Measurements from ENCODE around the gene SLC39A7. TPM values are rescaled to one million over a fixed set of nuclear protein-coding genes. Genes with fewer than 3 reads are reported as not detected.
"Not testable (repeated sequence)": the region's sequence is repeated elsewhere in the genome, so short reads cannot be mapped to it uniquely, and the experiment has no call there.

Gene SLC39A7
- total and polyA plus RNA-seq, 4 donors, result 8.9 to 112 (median 71.1) TPM

- H3K36me3 ChIP-seq (ENCODE audit: control insufficient read depth in 4 of 4, insufficient read depth in 3 of 4, low read depth in 1 of 4, low read length in 3 of 4), result no peaks in the 10 kb centered on the region
- whole genome bisulfite sequencing, result 71% methylated on average over 3 of the region's 3 CpGs
- TF ChIP-seq RAD21 (IDR thresholded peaks at IDR 0.05) (no peak), ZBTB33 (IDR thresholded peaks at IDR 0.05) (no peak), MAX (IDR thresholded peaks at IDR 0.05) (no peak), FOXA1 (IDR thresholded peaks at IDR 0.05) (no peak), HNF4G (IDR thresholded peaks at IDR 0.05) (no peak), HNF4A (conservative IDR thresholded peaks at IDR 0.05) (no peak), GABPA (IDR thresholded peaks at IDR 0.05 in 1 of 2, conservative IDR thresholded peaks at IDR 0.05 in 1 of 2) (no peak)
- TF ChIP-seq, protein P1, sequence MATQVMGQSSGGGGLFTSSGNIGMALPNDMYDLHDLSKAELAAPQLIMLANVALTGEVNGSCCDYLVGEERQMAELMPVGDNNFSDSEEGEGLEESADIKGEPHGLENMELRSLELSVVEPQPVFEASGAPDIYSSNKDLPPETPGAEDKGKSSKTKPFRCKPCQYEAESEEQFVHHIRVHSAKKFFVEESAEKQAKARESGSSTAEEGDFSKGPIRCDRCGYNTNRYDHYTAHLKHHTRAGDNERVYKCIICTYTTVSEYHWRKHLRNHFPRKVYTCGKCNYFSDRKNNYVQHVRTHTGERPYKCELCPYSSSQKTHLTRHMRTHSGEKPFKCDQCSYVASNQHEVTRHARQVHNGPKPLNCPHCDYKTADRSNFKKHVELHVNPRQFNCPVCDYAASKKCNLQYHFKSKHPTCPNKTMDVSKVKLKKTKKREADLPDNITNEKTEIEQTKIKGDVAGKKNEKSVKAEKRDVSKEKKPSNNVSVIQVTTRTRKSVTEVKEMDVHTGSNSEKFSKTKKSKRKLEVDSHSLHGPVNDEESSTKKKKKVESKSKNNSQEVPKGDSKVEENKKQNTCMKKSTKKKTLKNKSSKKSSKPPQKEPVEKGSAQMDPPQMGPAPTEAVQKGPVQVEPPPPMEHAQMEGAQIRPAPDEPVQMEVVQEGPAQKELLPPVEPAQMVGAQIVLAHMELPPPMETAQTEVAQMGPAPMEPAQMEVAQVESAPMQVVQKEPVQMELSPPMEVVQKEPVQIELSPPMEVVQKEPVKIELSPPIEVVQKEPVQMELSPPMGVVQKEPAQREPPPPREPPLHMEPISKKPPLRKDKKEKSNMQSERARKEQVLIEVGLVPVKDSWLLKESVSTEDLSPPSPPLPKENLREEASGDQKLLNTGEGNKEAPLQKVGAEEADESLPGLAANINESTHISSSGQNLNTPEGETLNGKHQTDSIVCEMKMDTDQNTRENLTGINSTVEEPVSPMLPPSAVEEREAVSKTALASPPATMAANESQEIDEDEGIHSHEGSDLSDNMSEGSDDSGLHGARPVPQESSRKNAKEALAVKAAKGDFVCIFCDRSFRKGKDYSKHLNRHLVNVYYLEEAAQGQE (IDR thresholded peaks at IDR 0.05), result no peak
- no peaks in the 10 kb centered on the region for H3K9me3 ChIP-seq (ENCODE audit: control insufficient read depth in 4 of 4, low read length in 3 of 4)
- peaks cover 0 to 12% (median 7%) of the 10 kb centered on the region in 4 donors for H3K4me1 ChIP-seq (ENCODE audit: control insufficient read depth in 4 of 4, insufficient read depth in 4 of 4, low read length in 3 of 4)
- no peak overlapping the region for H3K9ac ChIP-seq (ENCODE audit: low read depth in 1 of 2, low read length in 2 of 2)
- H3K27me3 ChIP-seq (ENCODE audit: control insufficient read depth in 4 of 4, insufficient read depth in 4 of 4, low read length in 3 of 4), result no peaks in the 10 kb centered on the region
- no peak overlapping the region for H3K4me3 ChIP-seq (ENCODE audit: low read depth in 1 of 3, low read length in 3 of 3)
- no peak for DNase-seq (ENCODE audit: low spot score)
- H3K27ac ChIP-seq (ENCODE audit: low read depth in 1 of 2, low read length in 2 of 2), result no peak overlapping the region
These were observed 17.0 kb downstream of the SLC39A7 start for GRCh38 chr6:33217681-33218080.

GRCh38 chr6:33226503-33227120 is 25.9 kb downstream of the SLC39A7 start:
- H3K27me3 ChIP-seq (ENCODE audit: control insufficient read depth in 4 of 4, insufficient read depth in 4 of 4, low read length in 3 of 4); DNase-seq (ENCODE audit: low spot score); H3K4me3 ChIP-seq (ENCODE audit: low read depth in 1 of 3, low read length in 3 of 3); H3K4me1 ChIP-seq (ENCODE audit: control insufficient read depth in 4 of 4, insufficient read depth in 4 of 4, low read length in 3 of 4); H3K9me3 ChIP-seq (ENCODE audit: control insufficient read depth in 4 of 4, low read length in 3 of 4); H3K27ac ChIP-seq (ENCODE audit: low read depth in 1 of 2, low read length in 2 of 2); H3K9ac ChIP-seq (ENCODE audit: low read depth in 1 of 2, low read length in 2 of 2); H3K36me3 ChIP-seq (ENCODE audit: control insufficient read depth in 4 of 4, insufficient read depth in 3 of 4, low read depth in 1 of 4, low read length in 3 of 4): not testable (repeated sequence)
- 49% methylated on average over 14 of the region's 14 CpGs for WGBS

- no peak overlapping the region for H3K4me3 ChIP-seq (ENCODE audit: low read depth in 1 of 3, low read length in 3 of 3)
- WGBS, result 31% methylated on average over 6 of the region's 6 CpGs
- H3K27ac ChIP-seq (ENCODE audit: low read depth in 1 of 2, low read length in 2 of 2), result no peak overlapping the region
- no peaks in the 10 kb centered on the region for H3K4me1 ChIP-seq (ENCODE audit: control insufficient read depth in 4 of 4, insufficient read depth in 4 of 4, low read length in 3 of 4)
- H3K9me3 ChIP-seq (ENCODE audit: control insufficient read depth in 4 of 4, low read length in 3 of 4), result no peaks in the 10 kb centered on the region
- no peak for DNase-seq (ENCODE audit: low spot score)
- peaks cover 0 to 2% (median 0%) of the 10 kb centered on the region in 4 donors for H3K27me3 ChIP-seq (ENCODE audit: control insufficient read depth in 4 of 4, insufficient read depth in 4 of 4, low read length in 3 of 4)
- no peak overlapping the region for H3K9ac ChIP-seq (ENCODE audit: low read depth in 1 of 2, low read length in 2 of 2)
- no peaks in the 10 kb centered on the region for H3K36me3 ChIP-seq (ENCODE audit: control insufficient read depth in 4 of 4, insufficient read depth in 3 of 4, low read depth in 1 of 4, low read length in 3 of 4)
- TF ChIP-seq, protein P2, sequence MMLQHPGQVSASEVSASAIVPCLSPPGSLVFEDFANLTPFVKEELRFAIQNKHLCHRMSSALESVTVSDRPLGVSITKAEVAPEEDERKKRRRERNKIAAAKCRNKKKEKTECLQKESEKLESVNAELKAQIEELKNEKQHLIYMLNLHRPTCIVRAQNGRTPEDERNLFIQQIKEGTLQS (IDR thresholded peaks at IDR 0.05), result no peak
- TF ChIP-seq MAX (IDR thresholded peaks at IDR 0.05) (no peak), FOXA1 (IDR thresholded peaks at IDR 0.05) (no peak), CTCF (IDR thresholded peaks at IDR 0.05; ENCODE audit: low read depth, low read length, missing input control) (no peak), ZBTB33 (IDR thresholded peaks at IDR 0.05) (no peak)
These were observed 34.6 kb downstream of the SLC39A7 start for GRCh38 chr6:33235221-33235634.

All from liver (tissue), 9 donors.